ENCODE measurements around the gene PIK3CB.
"Not testable (repeated sequence)": the region's sequence is repeated elsewhere in the genome, so short reads cannot be mapped to it uniquely, and the experiment has no call there.

Gene PIK3CB

GRCh38 chr3:138732456-138732855, 102.3 kb downstream of the PIK3CB start:
- H3K27me3 ChIP-seq (ENCODE audit: insufficient read depth, low read length) = no peaks in the 10 kb centered on the region
- H3K4me1 ChIP-seq (ENCODE audit: insufficient read depth, low read length) = no peaks in the 10 kb centered on the region
- H3K36me3 ChIP-seq (ENCODE audit: insufficient read depth, low read length) = peaks cover 33% of the 10 kb centered on the region
- H3K9me3 ChIP-seq (ENCODE audit: insufficient read depth, low read depth, low read length) = no peaks in the 10 kb centered on the region
- no peak overlapping the region for H3K4me3 ChIP-seq (ENCODE audit: low read length)
- H3K9ac ChIP-seq (ENCODE audit: low read depth, low read length) = no peak overlapping the region
- no peak overlapping the region for H3K27ac ChIP-seq (ENCODE audit: low read depth, low read length)
- WGBS = 100% methylated on average over 1 of the region's 1 CpG

DNA sequence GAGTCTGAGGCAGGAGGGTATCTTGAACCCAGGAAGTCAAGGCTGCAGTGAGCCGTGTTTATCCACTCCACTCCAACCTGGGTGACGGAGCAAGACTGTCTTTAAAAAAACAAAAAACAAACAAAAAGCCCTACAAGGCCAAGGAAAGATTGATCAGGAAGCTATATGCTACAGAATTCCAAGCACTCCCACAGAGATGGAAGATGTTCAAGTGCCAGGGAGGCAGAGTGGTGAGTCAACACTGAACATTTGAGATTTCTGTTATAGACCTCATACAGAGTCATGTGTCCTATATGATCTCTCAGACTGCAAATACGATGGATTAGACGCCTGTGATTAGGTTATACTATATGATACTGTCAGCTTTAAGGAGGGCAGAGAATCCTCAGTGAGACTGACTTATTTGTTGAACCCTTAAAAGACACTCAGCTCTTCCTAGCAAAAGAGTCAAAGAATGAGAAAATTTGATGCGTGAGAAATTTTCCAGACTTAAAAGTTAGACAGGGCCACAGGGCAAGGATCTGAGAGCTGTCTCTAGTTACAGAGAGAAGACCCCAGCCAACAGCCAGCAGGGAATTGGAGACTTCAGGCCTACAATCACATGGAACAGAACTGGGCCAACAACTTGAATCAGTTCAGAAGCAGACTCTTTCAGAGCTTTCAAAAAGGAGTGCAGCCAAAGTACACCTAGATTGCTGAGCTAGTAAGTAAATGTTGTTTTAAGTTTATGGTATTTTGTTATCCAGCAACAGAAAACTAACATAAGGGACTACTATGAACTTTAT, 107.6 kb downstream of the PIK3CB start:
- Histone ChIP-seq H3K4me1 (ENCODE audit: insufficient read depth, low read length) (peaks cover 5% of the 10 kb centered on the region; the same call in 1 of the 2 replicates), H3K27ac (ENCODE audit: low read depth, low read length) (no peak overlapping the region), H3K9me3 (ENCODE audit: insufficient read depth, low read depth, low read length) (no peaks in the 10 kb centered on the region), H3K27me3 (ENCODE audit: insufficient read depth, low read length) (no peaks in the 10 kb centered on the region), H3K9ac (ENCODE audit: low read depth, low read length) (no peak overlapping the region), H3K36me3 (ENCODE audit: insufficient read depth, low read length) (peaks cover 7% of the 10 kb centered on the region), H3K4me3 (ENCODE audit: low read length) (no peak overlapping the region)
- WGBS = 96% methylated on average over 5 of the region's 5 CpGs

GRCh38 chr3:138726042-138726441, 108.7 kb downstream of the PIK3CB start:
- not testable (repeated sequence) for H3K27me3 ChIP-seq (ENCODE audit: insufficient read depth, low read length); H3K9me3 ChIP-seq (ENCODE audit: insufficient read depth, low read depth, low read length); H3K27ac ChIP-seq (ENCODE audit: low read depth, low read length); H3K36me3 ChIP-seq (ENCODE audit: insufficient read depth, low read length); H3K4me1 ChIP-seq (ENCODE audit: insufficient read depth, low read length); H3K9ac ChIP-seq (ENCODE audit: low read depth, low read length); H3K4me3 ChIP-seq (ENCODE audit: low read length)
- WGBS = 90% methylated on average over 1 of the region's 2 CpGs

- peaks cover 5% of the 10 kb centered on the region; the same call in 1 of the 2 replicates for H3K4me1 ChIP-seq (ENCODE audit: insufficient read depth, low read length)
- H3K9ac ChIP-seq (ENCODE audit: low read depth, low read length) = no peak overlapping the region
- no peak overlapping the region for H3K27ac ChIP-seq (ENCODE audit: low read depth, low read length)
- H3K36me3 ChIP-seq (ENCODE audit: insufficient read depth, low read length) = peaks cover 7% of the 10 kb centered on the region; the same call in 1 of the 2 replicates
- 82% methylated on average over 1 of the region's 2 CpGs for WGBS
- H3K9me3 ChIP-seq (ENCODE audit: insufficient read depth, low read depth, low read length) = no peaks in the 10 kb centered on the region
- no peak overlapping the region for H3K4me3 ChIP-seq (ENCODE audit: low read length)
- no peaks in the 10 kb centered on the region for H3K27me3 ChIP-seq (ENCODE audit: insufficient read depth, low read length)
Observed at GRCh38 chr3:138725116-138725515, 109.6 kb downstream of the PIK3CB start.

DNA sequence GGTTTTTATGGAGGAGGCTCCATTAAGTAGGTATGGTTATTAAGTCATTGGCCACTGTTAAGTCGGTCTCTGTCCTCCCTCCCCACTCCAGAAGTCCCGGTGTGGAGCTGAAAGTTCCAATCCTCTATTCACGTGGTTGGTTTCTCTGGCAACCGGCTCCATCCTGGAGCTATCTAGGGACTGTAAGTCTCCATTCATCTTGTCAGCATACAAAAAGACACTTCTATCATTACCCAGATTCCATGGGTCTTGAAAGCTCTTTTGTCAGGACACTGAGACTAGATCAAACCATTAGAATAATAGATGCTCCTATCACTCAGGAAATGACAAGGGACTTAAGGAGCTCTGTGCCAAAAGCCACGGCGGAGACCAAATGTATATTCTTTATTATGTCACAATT, 110.3 kb downstream of the PIK3CB start:
- Histone ChIP-seq H3K36me3 (ENCODE audit: insufficient read depth, low read length) (peaks cover 7% of the 10 kb centered on the region; the same call in 1 of the 2 replicates), H3K9ac (ENCODE audit: low read depth, low read length) (no peak overlapping the region), H3K27ac (ENCODE audit: low read depth, low read length) (no peak overlapping the region), H3K4me3 (ENCODE audit: low read length) (no peak overlapping the region), H3K27me3 (ENCODE audit: insufficient read depth, low read length) (no peaks in the 10 kb centered on the region), H3K9me3 (ENCODE audit: insufficient read depth, low read depth, low read length) (no peaks in the 10 kb centered on the region), H3K4me1 (ENCODE audit: insufficient read depth, low read length) (peaks cover 5% of the 10 kb centered on the region; the same call in 1 of the 2 replicates)
- 75% methylated on average over 4 of the region's 6 CpGs for WGBS

DNA sequence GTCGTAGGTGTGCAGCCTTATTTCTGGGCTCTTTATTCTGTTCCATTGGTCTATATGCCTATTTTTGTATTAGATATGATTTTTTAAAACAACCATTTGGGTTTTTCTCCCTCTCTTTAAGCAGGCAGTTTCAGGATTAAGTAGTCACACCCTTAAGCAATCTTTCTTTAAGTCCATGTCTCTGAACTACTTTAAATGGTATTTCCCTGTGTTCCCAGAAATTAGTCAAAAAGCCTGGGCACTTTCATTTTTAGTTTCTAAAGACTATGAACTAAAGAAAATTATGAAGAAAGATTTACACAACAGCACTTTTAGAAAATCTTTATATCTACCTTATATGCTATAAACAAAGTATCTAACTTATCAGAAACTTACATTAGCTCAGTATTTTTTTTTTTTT, 115.9 kb downstream of the PIK3CB start:
- Histone ChIP-seq H3K36me3 (ENCODE audit: insufficient read depth, low read length) (peaks cover 3% of the 10 kb centered on the region; the same call in 1 of the 2 replicates), H3K27me3 (ENCODE audit: insufficient read depth, low read length) (no peaks in the 10 kb centered on the region), H3K9me3 (ENCODE audit: insufficient read depth, low read depth, low read length) (no peaks in the 10 kb centered on the region), H3K9ac (ENCODE audit: low read depth, low read length) (no peak overlapping the region), H3K27ac (ENCODE audit: low read depth, low read length) (no peak overlapping the region), H3K4me3 (ENCODE audit: low read length) (no peak overlapping the region), H3K4me1 (ENCODE audit: insufficient read depth, low read length) (no peaks in the 10 kb centered on the region)
- 82% methylated on average over 1 of the region's 1 CpG for WGBS

GRCh38 chr3:138717348-138717747, 117.4 kb downstream of the PIK3CB start:
- Histone ChIP-seq H3K9me3 (ENCODE audit: insufficient read depth, low read depth, low read length) (no peaks in the 10 kb centered on the region), H3K9ac (ENCODE audit: low read depth, low read length) (no peak overlapping the region), H3K4me1 (ENCODE audit: insufficient read depth, low read length) (no peaks in the 10 kb centered on the region), H3K36me3 (ENCODE audit: insufficient read depth, low read length) (peaks cover 18% of the 10 kb centered on the region), H3K27me3 (ENCODE audit: insufficient read depth, low read length) (no peaks in the 10 kb centered on the region), H3K4me3 (ENCODE audit: low read length) (no peak overlapping the region), H3K27ac (ENCODE audit: low read depth, low read length) (no peak overlapping the region)
- 98% methylated on average over 2 of the region's 2 CpGs for WGBS

GRCh38 chr3:138712086-138712485, 122.6 kb downstream of the PIK3CB start:
- H3K4me3 ChIP-seq (ENCODE audit: low read length) = no peak overlapping the region
- 100% methylated on average over 2 of the region's 4 CpGs for WGBS
- H3K9ac ChIP-seq (ENCODE audit: low read depth, low read length) = no peak overlapping the region
- no peak overlapping the region for H3K27ac ChIP-seq (ENCODE audit: low read depth, low read length)
- H3K9me3 ChIP-seq (ENCODE audit: insufficient read depth, low read depth, low read length) = no peaks in the 10 kb centered on the region
- H3K4me1 ChIP-seq (ENCODE audit: insufficient read depth, low read length) = no peaks in the 10 kb centered on the region
- H3K36me3 ChIP-seq (ENCODE audit: insufficient read depth, low read length) = peaks cover 43% of the 10 kb centered on the region
- H3K27me3 ChIP-seq (ENCODE audit: insufficient read depth, low read length) = no peaks in the 10 kb centered on the region

- Histone ChIP-seq H3K4me3 (ENCODE audit: low read length) (no peak overlapping the region), H3K36me3 (ENCODE audit: insufficient read depth, low read length) (peaks cover 46% of the 10 kb centered on the region), H3K27ac (ENCODE audit: low read depth, low read length) (no peak overlapping the region), H3K9me3 (ENCODE audit: insufficient read depth, low read depth, low read length) (no peaks in the 10 kb centered on the region), H3K9ac (ENCODE audit: low read depth, low read length) (no peak overlapping the region), H3K4me1 (ENCODE audit: insufficient read depth, low read length) (no peaks in the 10 kb centered on the region), H3K27me3 (ENCODE audit: insufficient read depth, low read length) (no peaks in the 10 kb centered on the region)
- 100% methylated on average over 1 of the region's 1 CpG for WGBS
Observed at GRCh38 chr3:138705675-138706074, 129.1 kb downstream of the PIK3CB start.

DNA sequence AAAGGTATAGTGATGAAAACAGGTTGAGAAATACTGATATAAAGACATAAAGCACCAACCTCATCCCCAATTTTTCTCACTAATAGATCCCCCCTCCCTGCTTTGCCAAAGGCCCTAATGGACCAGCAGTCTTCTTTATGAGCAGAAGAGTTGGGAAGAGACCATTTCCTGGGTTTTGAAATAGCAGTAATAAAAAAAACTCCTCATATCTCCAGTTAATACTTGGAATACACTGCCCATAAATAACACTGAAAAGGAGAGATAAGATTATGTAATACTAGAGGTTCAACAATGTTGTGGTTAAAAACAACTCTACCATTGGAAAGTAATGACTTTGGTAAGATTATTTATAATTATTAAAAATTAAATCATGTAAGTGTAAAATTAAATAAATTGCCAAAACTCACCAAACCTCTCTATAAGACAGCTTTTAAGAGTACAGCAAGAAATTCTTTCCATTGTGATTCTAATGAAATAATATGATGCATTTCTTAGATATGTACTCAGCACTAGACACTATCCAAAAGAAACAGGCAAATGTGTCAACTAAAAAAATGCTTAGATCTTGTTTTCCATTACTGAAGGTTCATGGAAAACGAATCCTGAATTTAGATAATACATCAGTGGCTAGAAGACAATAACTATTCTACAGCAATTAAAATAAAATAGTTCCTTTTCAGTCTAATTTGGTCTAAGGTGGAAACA, 137.9 kb downstream of the PIK3CB start:
- H3K4me1 ChIP-seq (ENCODE audit: insufficient read depth, low read length) = no peaks in the 10 kb centered on the region
- WGBS = 100% methylated on average over 1 of the region's 1 CpG
- no peak overlapping the region for H3K4me3 ChIP-seq (ENCODE audit: low read length)
- H3K27me3 ChIP-seq (ENCODE audit: insufficient read depth, low read length) = no peaks in the 10 kb centered on the region
- H3K27ac ChIP-seq (ENCODE audit: low read depth, low read length) = no peak overlapping the region
- H3K36me3 ChIP-seq (ENCODE audit: insufficient read depth, low read length) = peaks cover 53% of the 10 kb centered on the region
- H3K9me3 ChIP-seq (ENCODE audit: insufficient read depth, low read depth, low read length) = no peaks in the 10 kb centered on the region
- H3K9ac ChIP-seq (ENCODE audit: low read depth, low read length) = no peak overlapping the region

DNA sequence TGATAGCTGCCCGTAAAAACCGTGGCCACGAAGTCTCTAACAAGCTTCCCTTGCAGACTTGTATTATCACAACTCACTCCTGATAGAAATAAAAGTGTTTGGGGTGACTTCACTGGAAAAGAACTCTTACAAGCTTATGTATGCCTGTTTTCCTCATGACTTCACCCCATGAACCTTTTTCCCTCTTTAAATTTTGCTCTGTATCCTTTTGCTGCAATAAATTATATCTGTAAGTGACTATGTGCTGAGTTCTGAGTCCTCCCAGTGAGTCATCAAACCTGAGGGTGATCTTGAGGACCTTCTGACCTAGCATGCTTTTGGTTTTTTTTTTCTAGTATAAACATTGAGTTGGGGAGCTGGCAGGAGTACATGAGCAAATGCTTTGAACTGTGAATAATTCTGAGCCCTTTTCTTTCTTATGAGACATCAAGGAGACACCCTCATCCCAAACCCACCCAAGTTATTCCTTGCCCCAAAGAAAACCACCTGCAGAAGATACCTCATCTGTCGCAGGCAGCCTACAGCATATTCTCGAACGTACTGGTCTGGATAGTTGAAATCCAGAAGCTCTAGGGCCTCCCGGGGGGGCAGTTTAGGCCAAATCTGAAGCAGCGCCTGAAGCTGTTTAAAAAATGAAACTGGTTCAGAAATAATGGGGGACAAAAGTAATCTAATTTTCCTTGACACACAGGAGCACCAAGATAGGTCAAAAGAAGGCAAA, 140.3 kb downstream of the PIK3CB start:
- 98% methylated on average over 8 of the region's 8 CpGs for WGBS
- no peaks in the 10 kb centered on the region for H3K4me1 ChIP-seq (ENCODE audit: insufficient read depth, low read length)
- H3K27ac ChIP-seq (ENCODE audit: low read depth, low read length) = no peak overlapping the region
- no peak overlapping the region for H3K9ac ChIP-seq (ENCODE audit: low read depth, low read length)
- H3K36me3 ChIP-seq (ENCODE audit: insufficient read depth, low read length) = peaks cover 54% of the 10 kb centered on the region
- H3K4me3 ChIP-seq (ENCODE audit: low read length) = no peak overlapping the region
- H3K9me3 ChIP-seq (ENCODE audit: insufficient read depth, low read depth, low read length) = no peaks in the 10 kb centered on the region
- H3K27me3 ChIP-seq (ENCODE audit: insufficient read depth, low read length) = no peaks in the 10 kb centered on the region
